Right ventricle myocardium inferior (tissue), 1 donor: ENCODE data around the gene RGMA. TPM values are rescaled to one million over a fixed set of nuclear protein-coding genes. Genes with fewer than 3 reads are reported as not detected.

Experiments used
- ATAC-seq: fragments of 200-7000 bp; cut with Tn5 transposase; one replicate; pipeline ENCODE4 v1.9.1; 2020; ENCODE audit warnings: mild to moderate bottlenecking, moderate library complexity
- DNase-seq: peaks from one replicate; pipeline ENCODE4 v3.0.0; 2021; ENCODE audit errors: missing footprints
- intact Hi-C: fragments of 100-400 bp; cut with DNase I; formaldehyde crosslinking; loops from one replicate; pipeline ENCODE4 v1.11.0; 2022
- total RNA-seq: library from RNA; stranded (reverse); fragmentation: NEBNext Ultra II Directional; extraction: Animal tissue kit (Norgen Biotek cat#: 25700); gene quantifications from one replicate; pipeline ENCODE4 v1.2.1, GENCODE V29; 2021
- donor health status: DM: no; HTN: yes; CAD: no; lungs with severe emphysema.

Gene RGMA
- total RNA-seq, 1 donor from 2014 or later, result 35.2 TPM

DNA sequence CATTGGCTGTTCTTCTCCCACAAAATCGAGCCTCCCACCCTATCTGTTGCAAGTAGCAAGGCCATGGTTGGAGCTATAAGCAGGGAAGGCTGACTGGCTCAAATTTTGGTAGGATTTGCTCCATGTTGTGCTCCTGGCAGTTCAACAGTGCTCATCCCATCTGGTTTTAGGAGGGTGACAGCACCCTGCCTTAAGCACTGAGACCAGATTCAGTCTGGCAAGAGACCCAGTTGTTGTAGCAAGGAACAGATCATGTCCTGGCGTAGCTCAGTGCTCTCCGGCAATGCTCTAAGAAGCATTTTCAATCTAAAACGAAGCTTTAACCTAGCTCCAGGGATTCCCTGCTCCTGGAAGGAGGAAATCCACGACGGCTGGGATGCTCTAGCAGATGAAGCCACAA lies 91.2 kb downstream of the RGMA start:
- no peak for ATAC-seq
- DNase-seq, result no peak
- intact Hi-C loops, result loop anchor here (10.0 kb wide), 1 partner anchor 203 kb away; no protein-coding TSS in a partner anchor

DNA sequence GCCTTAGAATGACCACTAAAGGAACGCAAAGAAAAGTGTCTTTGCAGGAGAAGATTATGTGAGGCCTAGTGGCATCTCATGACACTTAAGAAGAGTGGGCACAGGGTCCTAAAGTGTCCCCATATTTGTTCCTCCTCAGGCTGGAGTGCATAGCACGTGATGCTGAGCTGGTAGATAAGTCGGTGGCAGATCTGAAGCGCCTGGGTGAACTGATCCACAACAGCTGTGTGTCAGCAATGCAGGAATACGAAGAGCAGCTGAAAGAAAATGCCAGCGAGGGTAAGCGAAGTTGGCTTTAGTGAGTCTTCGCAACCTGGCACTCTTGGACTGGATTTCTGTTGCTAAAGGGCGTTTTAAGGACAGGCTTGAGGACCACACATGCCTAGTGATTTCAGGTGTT lies 96.3 kb downstream of the RGMA start:
- DNase-seq (no peak), ATAC-seq (peak; percentile 84)
- intact Hi-C loops, result loop anchor here (10.0 kb wide), 1 partner anchor 198 kb away; no protein-coding TSS in a partner anchor

DNA sequence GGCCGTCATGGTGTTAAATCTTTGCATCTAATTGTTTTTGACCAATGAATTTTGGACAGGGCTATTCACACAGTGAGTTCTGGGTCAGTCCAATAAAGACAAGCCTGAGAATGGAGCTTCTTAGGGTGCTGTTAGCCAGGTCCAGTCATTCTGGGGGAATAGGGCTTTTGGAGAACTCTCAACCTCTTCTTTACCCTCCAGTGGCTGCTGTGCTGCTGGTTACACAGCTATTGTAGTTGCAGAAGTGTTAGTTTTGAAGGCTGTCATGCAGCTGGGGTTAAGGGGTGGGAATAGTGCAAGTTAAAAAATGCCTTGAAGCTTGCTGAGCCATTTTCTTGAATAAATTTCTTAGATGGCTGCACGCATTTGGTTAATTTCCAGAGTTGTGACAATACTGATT lies 99.0 kb downstream of the RGMA start:
- ATAC-seq (no peak), DNase-seq (no peak)
- intact Hi-C loops, result loop anchor here (10.0 kb wide), 1 partner anchor 195 kb away; no protein-coding TSS in a partner anchor

DNA sequence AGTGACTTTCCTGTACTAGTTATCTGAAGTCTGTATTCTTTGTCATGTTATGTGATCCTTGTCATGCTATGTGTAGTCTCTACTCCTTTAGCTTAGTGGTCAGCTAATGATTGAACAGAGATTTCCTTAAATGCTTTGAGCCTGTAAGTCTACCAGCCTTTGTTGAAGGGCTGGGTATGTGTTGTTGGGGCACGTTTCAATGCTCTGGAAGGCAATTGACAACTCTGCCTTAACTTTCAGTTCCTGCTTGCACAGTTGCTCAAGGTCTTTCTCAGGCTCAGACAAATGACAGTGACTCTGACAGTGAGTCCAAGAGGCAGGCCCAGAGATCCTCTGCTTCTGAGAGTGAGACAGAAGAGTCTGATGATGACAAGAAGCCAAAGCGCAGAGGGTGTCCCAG lies 99.5 kb downstream of the RGMA start:
- intact Hi-C loops, result no loop called here
- no peak for DNase-seq
- no peak for ATAC-seq

Other genes with a start within 250 kb of the RGMA start
- gene CHD2, start 188.9 kb downstream of the RGMA start, total RNA-seq, result 45.9 TPM